ENCODE measurements around the gene LMX1A.

LMX1A gene

GRCh38 chr1:165276314-165276713, 80.2 kb downstream of the LMX1A start:
- Histone ChIP-seq H3K27ac (ENCODE audit: low read depth, low read length) (no peak overlapping the region), H3K9ac (ENCODE audit: low read length) (no peak overlapping the region), H3K4me1 (ENCODE audit: control insufficient read depth, insufficient read depth, low read length) (no peaks in the 10 kb centered on the region), H3K27me3 (ENCODE audit: control insufficient read depth, insufficient read depth, low read length) (no peaks in the 10 kb centered on the region), H3K36me3 (ENCODE audit: control insufficient read depth, insufficient read depth, low read length) (no peaks in the 10 kb centered on the region), H3K4me3 (ENCODE audit: low read length) (no peak overlapping the region)

GRCh38 chr1:165265196-165265838, 91.2 kb downstream of the LMX1A start:
- Histone ChIP-seq H3K27me3 (ENCODE audit: control insufficient read depth, insufficient read depth, low read length) (no peaks in the 10 kb centered on the region), H3K4me3 (ENCODE audit: low read length) (no peak overlapping the region), H3K9ac (ENCODE audit: low read length) (no peak overlapping the region), H3K36me3 (ENCODE audit: control insufficient read depth, insufficient read depth, low read length) (no peaks in the 10 kb centered on the region), H3K4me1 (ENCODE audit: control insufficient read depth, insufficient read depth, low read length) (no peaks in the 10 kb centered on the region), H3K27ac (ENCODE audit: low read depth, low read length) (no peak overlapping the region)

GRCh38 chr1:165259706-165260428, 96.6 kb downstream of the LMX1A start:
- H3K9ac ChIP-seq (ENCODE audit: low read length) = no peak overlapping the region
- no peak overlapping the region for H3K4me3 ChIP-seq (ENCODE audit: low read length)
- H3K27me3 ChIP-seq (ENCODE audit: control insufficient read depth, insufficient read depth, low read length) = no peaks in the 10 kb centered on the region
- no peaks in the 10 kb centered on the region for H3K36me3 ChIP-seq (ENCODE audit: control insufficient read depth, insufficient read depth, low read length)
- no peaks in the 10 kb centered on the region for H3K4me1 ChIP-seq (ENCODE audit: control insufficient read depth, insufficient read depth, low read length)
- no peak overlapping the region for H3K27ac ChIP-seq (ENCODE audit: low read depth, low read length)

- no peaks in the 10 kb centered on the region for H3K36me3 ChIP-seq (ENCODE audit: control insufficient read depth, insufficient read depth, low read length)
- H3K4me3 ChIP-seq (ENCODE audit: low read length) = no peak overlapping the region
- H3K4me1 ChIP-seq (ENCODE audit: control insufficient read depth, insufficient read depth, low read length) = no peaks in the 10 kb centered on the region
- no peak overlapping the region for H3K9ac ChIP-seq (ENCODE audit: low read length)
- H3K27ac ChIP-seq (ENCODE audit: low read depth, low read length) = no peak overlapping the region
- no peaks in the 10 kb centered on the region for H3K27me3 ChIP-seq (ENCODE audit: control insufficient read depth, insufficient read depth, low read length)
Observed at GRCh38 chr1:165259236-165259635, 97.3 kb downstream of the LMX1A start.

GRCh38 chr1:165257969-165258459, 98.5 kb downstream of the LMX1A start:
- Histone ChIP-seq H3K4me3 (ENCODE audit: low read length) (no peak overlapping the region), H3K4me1 (ENCODE audit: control insufficient read depth, insufficient read depth, low read length) (no peaks in the 10 kb centered on the region), H3K27me3 (ENCODE audit: control insufficient read depth, insufficient read depth, low read length) (no peaks in the 10 kb centered on the region), H3K9ac (ENCODE audit: low read length) (no peak overlapping the region), H3K27ac (ENCODE audit: low read depth, low read length) (no peak overlapping the region), H3K36me3 (ENCODE audit: control insufficient read depth, insufficient read depth, low read length) (no peaks in the 10 kb centered on the region)

- H3K4me1 ChIP-seq (ENCODE audit: control insufficient read depth, insufficient read depth, low read length) = no peaks in the 10 kb centered on the region
- H3K27ac ChIP-seq (ENCODE audit: low read depth, low read length) = no peak overlapping the region
- H3K4me3 ChIP-seq (ENCODE audit: low read length) = no peak overlapping the region
- no peak overlapping the region for H3K9ac ChIP-seq (ENCODE audit: low read length)
- H3K36me3 ChIP-seq (ENCODE audit: control insufficient read depth, insufficient read depth, low read length) = no peaks in the 10 kb centered on the region
- H3K27me3 ChIP-seq (ENCODE audit: control insufficient read depth, insufficient read depth, low read length) = no peaks in the 10 kb centered on the region
Observed at GRCh38 chr1:165254896-165255625, 101.5 kb downstream of the LMX1A start.

GRCh38 chr1:165254376-165254775, 102.1 kb downstream of the LMX1A start:
- no peaks in the 10 kb centered on the region for H3K36me3 ChIP-seq (ENCODE audit: control insufficient read depth, insufficient read depth, low read length)
- no peaks in the 10 kb centered on the region for H3K27me3 ChIP-seq (ENCODE audit: control insufficient read depth, insufficient read depth, low read length)
- H3K4me1 ChIP-seq (ENCODE audit: control insufficient read depth, insufficient read depth, low read length) = no peaks in the 10 kb centered on the region
- no peak overlapping the region for H3K27ac ChIP-seq (ENCODE audit: low read depth, low read length)
- no peak overlapping the region for H3K4me3 ChIP-seq (ENCODE audit: low read length)
- H3K9ac ChIP-seq (ENCODE audit: low read length) = no peak overlapping the region

GRCh38 chr1:165253818-165254254, 102.7 kb downstream of the LMX1A start:
- H3K27ac ChIP-seq (ENCODE audit: low read depth, low read length) = no peak overlapping the region
- H3K9ac ChIP-seq (ENCODE audit: low read length) = no peak overlapping the region
- H3K4me3 ChIP-seq (ENCODE audit: low read length) = no peak overlapping the region
- no peaks in the 10 kb centered on the region for H3K27me3 ChIP-seq (ENCODE audit: control insufficient read depth, insufficient read depth, low read length)
- no peaks in the 10 kb centered on the region for H3K36me3 ChIP-seq (ENCODE audit: control insufficient read depth, insufficient read depth, low read length)
- H3K4me1 ChIP-seq (ENCODE audit: control insufficient read depth, insufficient read depth, low read length) = no peaks in the 10 kb centered on the region

GRCh38 chr1:165248969-165249571, 107.4 kb downstream of the LMX1A start:
- Histone ChIP-seq H3K9ac (ENCODE audit: low read length) (no peak overlapping the region), H3K27ac (ENCODE audit: low read depth, low read length) (no peak overlapping the region), H3K4me3 (ENCODE audit: low read length) (no peak overlapping the region), H3K27me3 (ENCODE audit: control insufficient read depth, insufficient read depth, low read length) (no peaks in the 10 kb centered on the region), H3K4me1 (ENCODE audit: control insufficient read depth, insufficient read depth, low read length) (no peaks in the 10 kb centered on the region), H3K36me3 (ENCODE audit: control insufficient read depth, insufficient read depth, low read length) (no peaks in the 10 kb centered on the region)

- Histone ChIP-seq H3K36me3 (ENCODE audit: control insufficient read depth, insufficient read depth, low read length) (no peaks in the 10 kb centered on the region), H3K27ac (ENCODE audit: low read depth, low read length) (no peak overlapping the region), H3K4me3 (ENCODE audit: low read length) (no peak overlapping the region), H3K9ac (ENCODE audit: low read length) (no peak overlapping the region), H3K4me1 (ENCODE audit: control insufficient read depth, insufficient read depth, low read length) (no peaks in the 10 kb centered on the region), H3K27me3 (ENCODE audit: control insufficient read depth, insufficient read depth, low read length) (no peaks in the 10 kb centered on the region)
Observed at GRCh38 chr1:165241952-165242351, 114.6 kb downstream of the LMX1A start.

GRCh38 chr1:165241321-165241720, 115.2 kb downstream of the LMX1A start:
- Histone ChIP-seq H3K36me3 (ENCODE audit: control insufficient read depth, insufficient read depth, low read length) (no peaks in the 10 kb centered on the region), H3K27ac (ENCODE audit: low read depth, low read length) (no peak overlapping the region), H3K9ac (ENCODE audit: low read length) (no peak overlapping the region), H3K27me3 (ENCODE audit: control insufficient read depth, insufficient read depth, low read length) (no peaks in the 10 kb centered on the region), H3K4me1 (ENCODE audit: control insufficient read depth, insufficient read depth, low read length) (no peaks in the 10 kb centered on the region), H3K4me3 (ENCODE audit: low read length) (no peak overlapping the region)

- Histone ChIP-seq H3K27me3 (ENCODE audit: control insufficient read depth, insufficient read depth, low read length) (no peaks in the 10 kb centered on the region), H3K27ac (ENCODE audit: low read depth, low read length) (no peak overlapping the region), H3K9ac (ENCODE audit: low read length) (no peak overlapping the region), H3K36me3 (ENCODE audit: control insufficient read depth, insufficient read depth, low read length) (no peaks in the 10 kb centered on the region), H3K4me1 (ENCODE audit: control insufficient read depth, insufficient read depth, low read length) (no peaks in the 10 kb centered on the region), H3K4me3 (ENCODE audit: low read length) (no peak overlapping the region)
Observed at GRCh38 chr1:165240492-165240891, 116.0 kb downstream of the LMX1A start.
